Activated T-cell treated with anti-CD3 and anti-CD28 coated beads, Interleukin-2, amount 50 U/mL, for 72 hours (primary cell): Measurements from ENCODE around the gene PTGDR2. TPM values are rescaled to one million over a fixed set of nuclear protein-coding genes. Genes with fewer than 3 reads are reported as not detected.
A peak's percentile ranks its signal among the peaks of the same experiment; 100 is the strongest.

Experiments
- ATAC-seq, 2 donors: fragments of 150-1000 bp; cut with Tn5 transposase; replicated peaks in 1 of 2; 2 replicates each; pipeline ENCODE4 v1.10.0; 2021; ENCODE audit warnings: moderate library complexity in 2 of 2, mild to moderate bottlenecking in 1 of 2
- DNase-seq, 2 donors: peaks; one replicate each; pipeline ENCODE4 v3.0.0; 2021 to 2022; ENCODE audit warnings: mixed read lengths in 1 of 2
- H3K27ac Mint-ChIP-seq: one replicate; pipeline ENCODE4 v1.8.0; 2022; ENCODE audit warnings: mild to moderate bottlenecking, moderate library complexity, mixed read lengths
- H3K27me3 Mint-ChIP-seq: one replicate; pipeline ENCODE4 v1.8.0; 2022; ENCODE audit warnings: low read depth, mixed read lengths
- H3K36me3 Mint-ChIP-seq, 2 donors: one replicate each; pipeline ENCODE4 v1.8.0; 2022; ENCODE audit warnings: mixed read lengths in 2 of 2, mild to moderate bottlenecking in 1 of 2; ENCODE audit not compliant: insufficient read depth in 2 of 2
- H3K4me1 Mint-ChIP-seq: one replicate; pipeline ENCODE4 v1.8.0; 2022; ENCODE audit warnings: low read depth, mixed read lengths
- H3K4me3 Mint-ChIP-seq, 2 donors: one replicate each; pipeline ENCODE4 v1.8.0; 2022; ENCODE audit warnings: mild to moderate bottlenecking in 2 of 2, mixed read lengths in 2 of 2, moderate library complexity in 2 of 2
- H3K9me3 Mint-ChIP-seq, 2 donors: one replicate each; pipeline ENCODE4 v1.8.0; 2022; ENCODE audit warnings: mixed read lengths in 2 of 2
- total RNA-seq, 2 donors: library from RNA; stranded (reverse); gene quantifications; one replicate each; pipeline ENCODE4 v1.2.3, GENCODE V29; 2022

Gene PTGDR2
- total RNA-seq, 2 donors from 2014 or later: 0.16 to 0.17 TPM

DNA sequence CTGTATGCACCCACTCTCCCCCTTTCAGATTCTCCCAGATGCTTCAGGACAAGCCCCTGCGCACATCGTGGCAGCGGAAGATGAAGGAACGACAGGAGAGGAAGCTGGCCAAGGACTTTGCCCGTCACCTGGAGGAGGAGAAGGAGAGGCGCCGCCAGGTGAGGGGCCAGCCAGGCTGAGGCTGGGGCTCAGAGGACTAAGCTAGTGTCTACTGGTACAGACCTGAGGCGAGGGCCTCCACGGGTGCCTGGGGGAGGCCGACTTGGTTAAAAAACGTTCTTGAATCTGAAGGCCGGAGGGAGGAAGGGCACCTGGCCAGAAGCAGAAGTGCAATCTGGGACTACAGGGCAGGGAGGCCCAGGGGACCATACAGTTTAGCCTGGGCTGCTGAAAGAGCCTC lies 7.9 kb downstream of the PTGDR2 start:
- H3K4me1 Mint-ChIP-seq: peaks cover 25% of the 10 kb centered on the region
- H3K27ac Mint-ChIP-seq: no peak overlapping the region
- H3K36me3 Mint-ChIP-seq: peaks cover 2 to 7% of the 10 kb centered on the region in 2 donors
- DNase-seq: no peak
- ATAC-seq: no peak
- no peak overlapping the region for H3K4me3 Mint-ChIP-seq
- H3K9me3 Mint-ChIP-seq: no peaks in the 10 kb centered on the region
- no peaks in the 10 kb centered on the region for H3K27me3 Mint-ChIP-seq

DNA sequence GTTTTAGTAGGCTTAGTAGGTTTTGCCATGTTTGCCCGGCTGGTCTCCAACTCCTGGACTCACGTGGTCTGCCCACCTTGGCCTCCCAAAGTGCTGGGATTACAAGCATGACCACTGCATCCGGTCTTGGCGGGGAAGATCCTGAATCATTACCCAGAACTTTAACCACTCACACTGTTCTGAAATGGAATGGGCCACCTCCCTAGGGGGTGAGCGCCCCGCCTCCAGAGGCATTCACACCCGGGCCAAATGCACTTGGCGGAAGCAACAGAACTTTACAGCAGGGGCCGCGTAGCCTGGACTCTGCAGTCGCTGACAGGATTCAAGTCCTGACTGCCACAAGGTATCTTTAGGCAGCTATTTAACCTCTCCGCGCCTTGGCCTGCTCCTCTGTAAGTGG lies 8.5 kb downstream of the PTGDR2 start:
- no peak overlapping the region for H3K27ac Mint-ChIP-seq
- ATAC-seq (no peak), DNase-seq (no peak)
- no peaks in the 10 kb centered on the region for H3K9me3 Mint-ChIP-seq
- H3K36me3 Mint-ChIP-seq: peaks cover 2 to 7% of the 10 kb centered on the region in 2 donors
- H3K27me3 Mint-ChIP-seq: no peaks in the 10 kb centered on the region
- peaks cover 25% of the 10 kb centered on the region for H3K4me1 Mint-ChIP-seq
- no peak overlapping the region for H3K4me3 Mint-ChIP-seq

DNA sequence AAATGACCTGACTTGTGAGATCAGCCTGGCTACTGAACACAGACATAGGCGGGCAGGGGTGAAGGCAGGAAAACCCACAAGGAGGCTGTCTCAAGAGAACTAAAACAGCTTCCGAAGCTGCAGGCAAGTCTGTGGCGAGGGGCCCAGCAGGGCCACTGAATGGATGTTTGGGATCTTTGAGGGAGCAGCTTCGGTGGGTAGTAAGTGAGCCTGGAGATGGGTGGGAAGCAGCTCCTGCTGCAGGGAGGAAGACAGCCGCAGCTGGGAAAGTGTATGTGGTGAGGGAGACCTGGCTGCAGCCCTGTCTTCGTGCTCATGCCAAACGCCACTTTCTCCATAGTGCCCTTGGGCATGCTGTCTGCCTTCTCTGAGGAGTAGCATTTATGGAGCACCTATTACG lies 10.4 kb downstream of the PTGDR2 start:
- peak overlapping the region; percentile 88 to 93 for H3K4me3 Mint-ChIP-seq
- DNase-seq (no peak), ATAC-seq (no peak)
- peaks cover 2 to 10% of the 10 kb centered on the region in 2 donors for H3K36me3 Mint-ChIP-seq
- H3K4me1 Mint-ChIP-seq: peaks cover 37% of the 10 kb centered on the region
- no peaks in the 10 kb centered on the region for H3K9me3 Mint-ChIP-seq
- peak overlapping the region; percentile 78 for H3K27ac Mint-ChIP-seq
- no peaks in the 10 kb centered on the region for H3K27me3 Mint-ChIP-seq

DNA sequence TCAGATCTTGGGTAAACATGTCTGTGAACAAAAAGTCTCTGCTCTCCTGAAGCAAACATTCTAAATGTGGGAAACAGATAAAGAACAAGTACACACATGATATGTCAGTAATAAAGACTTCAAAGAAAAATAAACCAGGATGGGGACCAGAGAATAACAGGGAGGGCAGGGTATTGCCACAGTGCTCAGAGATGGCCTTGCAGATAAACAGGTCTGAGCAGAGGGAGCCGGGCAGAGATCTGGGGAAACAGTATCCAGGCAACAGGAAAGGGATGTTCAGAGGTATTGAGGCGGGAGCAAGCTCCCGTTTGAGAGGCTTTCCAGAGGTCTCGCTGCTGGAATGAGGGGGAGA lies 10.9 kb downstream of the PTGDR2 start:
- Mint-ChIP-seq H3K4me1 (peaks cover 37% of the 10 kb centered on the region), H3K27ac (peak overlapping the region; percentile 78)

GRCh38 chr11:60844045-60844869 lies 11.5 kb downstream of the PTGDR2 start:
- Mint-ChIP-seq H3K4me1 (peaks cover 37% of the 10 kb centered on the region), H3K36me3 (peaks cover 2 to 10% of the 10 kb centered on the region in 2 donors), H3K4me3 (peak overlapping the region; percentile 88 to 93), H3K27ac (peak overlapping the region; percentile 85), H3K9me3 (no peaks in the 10 kb centered on the region), H3K27me3 (no peaks in the 10 kb centered on the region)
- ATAC-seq (no peak), DNase-seq (no peak)

More for the DNA sequence above, 10.9 kb downstream of the PTGDR2 start:
- Mint-ChIP-seq H3K36me3 (peaks cover 2 to 10% of the 10 kb centered on the region in 2 donors), H3K27me3 (no peaks in the 10 kb centered on the region), H3K9me3 (no peaks in the 10 kb centered on the region), H3K4me3 (peak overlapping the region; percentile 88 to 93)
- no peak for ATAC-seq
- DNase-seq: no peak

DNA sequence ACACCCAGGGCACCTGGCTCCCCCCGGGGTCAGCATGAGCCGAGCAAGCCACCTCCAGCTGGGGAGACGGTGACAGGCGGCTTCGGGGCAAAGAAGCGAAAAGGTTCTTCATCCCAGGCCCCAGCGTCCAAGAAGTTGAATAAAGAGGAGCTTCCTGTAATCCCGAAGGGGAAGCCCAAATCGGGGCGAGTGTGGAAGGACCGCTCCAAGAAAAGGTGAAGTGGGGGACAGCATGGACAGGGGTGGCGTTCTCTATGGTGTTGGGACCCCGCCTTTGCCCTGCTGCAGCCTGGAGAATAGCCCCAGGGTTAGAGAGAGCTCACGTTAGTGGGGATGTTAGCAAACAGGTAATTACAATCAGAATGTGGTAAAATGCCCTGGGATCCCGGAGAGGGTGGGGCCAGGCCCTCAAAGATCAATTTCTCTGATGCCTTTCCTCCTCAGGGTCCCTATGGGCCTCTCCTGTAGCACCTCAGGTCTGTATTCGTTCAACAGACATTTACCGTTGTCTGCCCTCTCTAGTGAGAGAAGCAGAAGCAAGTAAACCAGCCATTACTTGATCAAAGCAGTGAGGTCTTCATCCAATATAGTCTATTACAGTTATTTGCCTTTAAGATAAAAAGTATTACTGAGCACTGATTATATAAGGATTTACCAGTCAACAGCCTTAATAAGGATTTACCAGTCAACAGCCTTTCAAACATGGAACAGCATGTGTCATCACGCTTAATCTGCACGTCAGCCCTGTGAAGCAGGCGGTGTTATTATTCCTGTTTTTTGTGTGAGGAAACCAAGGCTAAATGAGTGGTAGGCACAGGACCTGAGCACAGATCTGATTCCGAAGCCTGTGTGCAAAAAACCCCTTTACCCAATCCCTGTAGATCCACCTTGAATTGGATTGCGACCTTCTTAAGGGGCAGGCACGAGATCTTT lies 12.8 kb downstream of the PTGDR2 start:
- peak overlapping the region; percentile 85 for H3K27ac Mint-ChIP-seq
- no peak for ATAC-seq
- no peaks in the 10 kb centered on the region for H3K9me3 Mint-ChIP-seq
- peak overlapping the region; percentile 88 to 93 for H3K4me3 Mint-ChIP-seq
- H3K27me3 Mint-ChIP-seq: no peaks in the 10 kb centered on the region
- peaks cover 0 to 7% of the 10 kb centered on the region in 2 donors for H3K36me3 Mint-ChIP-seq
- H3K4me1 Mint-ChIP-seq: peaks cover 37% of the 10 kb centered on the region
- no peak for DNase-seq

- peaks cover 4% of the 10 kb centered on the region for H3K27me3 Mint-ChIP-seq
- H3K36me3 Mint-ChIP-seq: peaks cover 0 to 7% of the 10 kb centered on the region in 2 donors
- peaks cover 42% of the 10 kb centered on the region for H3K4me1 Mint-ChIP-seq
- H3K9me3 Mint-ChIP-seq: no peaks in the 10 kb centered on the region
- DNase-seq (peak; percentile 97 to 99), ATAC-seq (peak; percentile 94 to 95)
- peak within 1 kb of the TSS; percentile 85 for H3K27ac Mint-ChIP-seq
- peak within 1 kb of the TSS; percentile 88 to 93 for H3K4me3 Mint-ChIP-seq
These were observed 13.7 kb downstream of the PTGDR2 start, which contains the start of gene CCDC86 for GRCh38 chr11:60841797-60842667. Gene CCDC86, plus strand, starts transcription at chr11:60842113. Its CDS starts 12 bp downstream, at chr11:60842125.

- ATAC-seq (no peak), DNase-seq (no peak)
- Mint-ChIP-seq H3K4me1 (peaks cover 50% of the 10 kb centered on the region), H3K27me3 (peaks cover 6% of the 10 kb centered on the region), H3K9me3 (no peaks in the 10 kb centered on the region), H3K4me3 (peak overlapping the region; percentile 88 to 93), H3K27ac (no peak overlapping the region), H3K36me3 (peaks cover 0 to 4% of the 10 kb centered on the region in 2 donors)
These were observed 15.0 kb downstream of the PTGDR2 start for GRCh38 chr11:60840470-60841430.

DNA sequence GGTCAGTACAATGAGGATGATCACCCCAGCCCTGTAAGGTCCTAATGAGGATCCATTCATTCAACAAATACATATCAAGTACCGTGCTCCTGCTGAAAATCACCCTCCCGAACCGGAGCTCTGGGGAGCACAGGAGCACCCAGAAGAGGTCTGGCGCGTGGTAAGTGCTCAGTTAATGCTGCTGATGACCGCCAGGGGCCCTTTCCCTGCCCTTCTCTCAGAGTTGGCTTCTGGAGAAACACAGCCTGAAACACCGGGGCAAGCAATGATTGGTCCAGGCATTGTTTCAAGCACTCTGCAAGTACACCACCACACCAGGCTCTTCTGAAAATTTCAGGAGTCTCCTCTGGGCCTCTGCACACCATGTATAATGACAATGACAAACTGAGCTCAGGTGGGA lies 17.6 kb downstream of the PTGDR2 start:
- H3K36me3 Mint-ChIP-seq: peaks cover 0 to 4% of the 10 kb centered on the region in 2 donors
- DNase-seq (no peak), ATAC-seq (no peak)
- H3K9me3 Mint-ChIP-seq: no peaks in the 10 kb centered on the region
- H3K4me3 Mint-ChIP-seq: no peak overlapping the region
- peaks cover 12% of the 10 kb centered on the region for H3K27me3 Mint-ChIP-seq
- peaks cover 44% of the 10 kb centered on the region for H3K4me1 Mint-ChIP-seq
- no peak overlapping the region for H3K27ac Mint-ChIP-seq

DNA sequence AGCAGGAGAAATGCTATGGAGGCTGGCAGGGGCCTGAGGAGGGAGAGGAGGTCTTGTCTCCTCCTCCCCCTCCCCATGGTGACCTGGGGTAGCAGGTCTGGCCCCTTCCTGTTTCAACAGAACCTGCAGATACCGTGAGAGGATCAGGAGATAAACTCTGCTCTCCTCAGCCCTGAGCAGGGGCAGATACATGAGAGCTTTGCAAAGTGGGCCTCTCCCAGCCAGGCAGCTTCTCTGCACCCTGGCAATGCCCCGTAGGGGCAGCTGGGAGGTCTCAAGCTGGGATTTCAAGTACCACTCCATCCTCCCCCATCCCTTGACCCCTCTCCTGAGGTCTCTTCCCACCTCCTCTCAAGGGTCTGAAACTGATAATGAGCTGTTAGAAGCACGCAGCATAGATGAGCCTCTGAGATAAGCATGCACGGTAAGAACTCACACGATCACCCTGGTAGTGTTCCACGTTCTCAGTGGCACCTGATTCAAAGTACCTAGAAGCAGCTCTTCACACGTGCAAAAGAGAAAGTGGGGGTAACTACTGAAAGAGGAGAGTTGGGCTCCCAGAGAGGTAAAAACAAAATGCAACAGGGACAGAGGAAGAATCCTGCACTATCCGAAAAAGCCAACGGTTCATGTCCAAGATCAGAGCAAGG lies 18.8 kb downstream of the PTGDR2 start:
- ATAC-seq (no peak), DNase-seq (no peak)
- Mint-ChIP-seq H3K27ac (no peak overlapping the region), H3K36me3 (peaks cover 0 to 1% of the 10 kb centered on the region in 2 donors), H3K27me3 (peaks cover 21% of the 10 kb centered on the region), H3K4me1 (peaks cover 44% of the 10 kb centered on the region), H3K9me3 (no peaks in the 10 kb centered on the region), H3K4me3 (peak overlapping the region in 1 of 2 donors; percentile 16)

DNA sequence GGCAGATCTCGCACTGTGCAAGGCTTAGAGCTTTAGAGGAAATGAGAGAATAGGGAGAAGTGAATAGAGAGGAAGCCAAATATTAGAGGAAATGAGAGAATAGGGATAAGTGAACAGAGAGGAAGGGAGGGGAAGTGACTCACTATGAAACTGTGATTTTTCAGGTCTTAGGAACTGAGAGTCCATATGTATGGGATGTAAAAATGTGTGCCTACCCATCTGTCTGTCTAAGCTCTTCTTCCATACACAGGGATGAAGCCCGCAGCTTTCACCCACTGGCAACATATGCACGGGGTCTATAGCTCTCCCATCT lies 20.3 kb downstream of the PTGDR2 start:
- Mint-ChIP-seq H3K36me3 (no peaks in the 10 kb centered on the region), H3K27ac (no peak overlapping the region), H3K27me3 (peaks cover 25% of the 10 kb centered on the region), H3K4me3 (no peak overlapping the region), H3K9me3 (no peaks in the 10 kb centered on the region), H3K4me1 (peaks cover 45% of the 10 kb centered on the region)
- DNase-seq (no peak), ATAC-seq (no peak)
